WI38 (cell line): Measurements from ENCODE around the gene DGKG.

ENCODE experiments used
- H3K4me3 ChIP-seq: 2 replicates; pipeline ENCODE4 v1.5.1; 2011; ENCODE audit warnings: low read depth, mild to moderate bottlenecking, control low read depth, low read length
- CTCF ChIP-seq: IDR thresholded peaks from 2 replicates; pipeline ENCODE4 v1.5.1; 2012; ENCODE audit warnings: low read depth, mild to moderate bottlenecking, control low read depth, low read length

The DGKG gene

GRCh38 chr3:186099178-186099577, 262.9 kb downstream of the DGKG start:
- no peak for TF ChIP-seq CTCF

GRCh38 chr3:186098740-186099139, 263.3 kb downstream of the DGKG start:
- TF ChIP-seq CTCF = no peak
- no peak overlapping the region for H3K4me3 ChIP-seq

More at GRCh38 chr3:186099178-186099577, 262.9 kb downstream of the DGKG start:
- H3K4me3 ChIP-seq = no peak overlapping the region

- no peak for TF ChIP-seq CTCF
- peak overlapping the region; percentile 45 for H3K4me3 ChIP-seq
Observed at GRCh38 chr3:186097663-186098451, 264.2 kb downstream of the DGKG start.

- no peak for TF ChIP-seq CTCF
- H3K4me3 ChIP-seq = peak overlapping the region; percentile 1; the same call in 1 of the 2 replicates
Observed at GRCh38 chr3:186097317-186097662, 264.7 kb downstream of the DGKG start.
